ENCODE results near the gene WDR70. TPM values are rescaled to one million over a fixed set of nuclear protein-coding genes. Genes with fewer than 3 reads are reported as not detected.

Gene WDR70
- total and polyA plus RNA-seq, 2 of the 8 experiments (the other 6 are each of a cell fraction or from before 2014, with no cell fraction given): 10.6 to 37.4 TPM

DNA sequence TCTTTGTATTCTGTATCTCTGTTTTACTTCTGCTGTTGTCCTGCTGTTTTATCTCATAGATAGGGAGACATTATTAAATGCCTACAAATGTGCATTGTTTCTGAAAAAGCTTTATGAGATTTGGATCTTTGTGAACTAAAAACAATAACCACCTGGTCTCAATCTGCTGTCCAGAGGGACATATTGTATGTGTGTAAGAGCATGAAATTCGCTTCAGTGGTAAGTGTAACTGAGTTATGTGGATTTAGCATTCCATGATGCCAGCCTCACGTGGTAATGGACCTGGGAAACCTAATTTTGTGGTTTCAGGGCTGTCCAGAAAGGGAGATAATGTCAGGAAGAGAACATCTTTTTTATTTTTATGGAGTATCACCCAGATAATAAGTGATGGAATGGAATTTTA, 341.4 kb downstream of the WDR70 start (continued):
- TF ChIP-seq, protein P1, sequence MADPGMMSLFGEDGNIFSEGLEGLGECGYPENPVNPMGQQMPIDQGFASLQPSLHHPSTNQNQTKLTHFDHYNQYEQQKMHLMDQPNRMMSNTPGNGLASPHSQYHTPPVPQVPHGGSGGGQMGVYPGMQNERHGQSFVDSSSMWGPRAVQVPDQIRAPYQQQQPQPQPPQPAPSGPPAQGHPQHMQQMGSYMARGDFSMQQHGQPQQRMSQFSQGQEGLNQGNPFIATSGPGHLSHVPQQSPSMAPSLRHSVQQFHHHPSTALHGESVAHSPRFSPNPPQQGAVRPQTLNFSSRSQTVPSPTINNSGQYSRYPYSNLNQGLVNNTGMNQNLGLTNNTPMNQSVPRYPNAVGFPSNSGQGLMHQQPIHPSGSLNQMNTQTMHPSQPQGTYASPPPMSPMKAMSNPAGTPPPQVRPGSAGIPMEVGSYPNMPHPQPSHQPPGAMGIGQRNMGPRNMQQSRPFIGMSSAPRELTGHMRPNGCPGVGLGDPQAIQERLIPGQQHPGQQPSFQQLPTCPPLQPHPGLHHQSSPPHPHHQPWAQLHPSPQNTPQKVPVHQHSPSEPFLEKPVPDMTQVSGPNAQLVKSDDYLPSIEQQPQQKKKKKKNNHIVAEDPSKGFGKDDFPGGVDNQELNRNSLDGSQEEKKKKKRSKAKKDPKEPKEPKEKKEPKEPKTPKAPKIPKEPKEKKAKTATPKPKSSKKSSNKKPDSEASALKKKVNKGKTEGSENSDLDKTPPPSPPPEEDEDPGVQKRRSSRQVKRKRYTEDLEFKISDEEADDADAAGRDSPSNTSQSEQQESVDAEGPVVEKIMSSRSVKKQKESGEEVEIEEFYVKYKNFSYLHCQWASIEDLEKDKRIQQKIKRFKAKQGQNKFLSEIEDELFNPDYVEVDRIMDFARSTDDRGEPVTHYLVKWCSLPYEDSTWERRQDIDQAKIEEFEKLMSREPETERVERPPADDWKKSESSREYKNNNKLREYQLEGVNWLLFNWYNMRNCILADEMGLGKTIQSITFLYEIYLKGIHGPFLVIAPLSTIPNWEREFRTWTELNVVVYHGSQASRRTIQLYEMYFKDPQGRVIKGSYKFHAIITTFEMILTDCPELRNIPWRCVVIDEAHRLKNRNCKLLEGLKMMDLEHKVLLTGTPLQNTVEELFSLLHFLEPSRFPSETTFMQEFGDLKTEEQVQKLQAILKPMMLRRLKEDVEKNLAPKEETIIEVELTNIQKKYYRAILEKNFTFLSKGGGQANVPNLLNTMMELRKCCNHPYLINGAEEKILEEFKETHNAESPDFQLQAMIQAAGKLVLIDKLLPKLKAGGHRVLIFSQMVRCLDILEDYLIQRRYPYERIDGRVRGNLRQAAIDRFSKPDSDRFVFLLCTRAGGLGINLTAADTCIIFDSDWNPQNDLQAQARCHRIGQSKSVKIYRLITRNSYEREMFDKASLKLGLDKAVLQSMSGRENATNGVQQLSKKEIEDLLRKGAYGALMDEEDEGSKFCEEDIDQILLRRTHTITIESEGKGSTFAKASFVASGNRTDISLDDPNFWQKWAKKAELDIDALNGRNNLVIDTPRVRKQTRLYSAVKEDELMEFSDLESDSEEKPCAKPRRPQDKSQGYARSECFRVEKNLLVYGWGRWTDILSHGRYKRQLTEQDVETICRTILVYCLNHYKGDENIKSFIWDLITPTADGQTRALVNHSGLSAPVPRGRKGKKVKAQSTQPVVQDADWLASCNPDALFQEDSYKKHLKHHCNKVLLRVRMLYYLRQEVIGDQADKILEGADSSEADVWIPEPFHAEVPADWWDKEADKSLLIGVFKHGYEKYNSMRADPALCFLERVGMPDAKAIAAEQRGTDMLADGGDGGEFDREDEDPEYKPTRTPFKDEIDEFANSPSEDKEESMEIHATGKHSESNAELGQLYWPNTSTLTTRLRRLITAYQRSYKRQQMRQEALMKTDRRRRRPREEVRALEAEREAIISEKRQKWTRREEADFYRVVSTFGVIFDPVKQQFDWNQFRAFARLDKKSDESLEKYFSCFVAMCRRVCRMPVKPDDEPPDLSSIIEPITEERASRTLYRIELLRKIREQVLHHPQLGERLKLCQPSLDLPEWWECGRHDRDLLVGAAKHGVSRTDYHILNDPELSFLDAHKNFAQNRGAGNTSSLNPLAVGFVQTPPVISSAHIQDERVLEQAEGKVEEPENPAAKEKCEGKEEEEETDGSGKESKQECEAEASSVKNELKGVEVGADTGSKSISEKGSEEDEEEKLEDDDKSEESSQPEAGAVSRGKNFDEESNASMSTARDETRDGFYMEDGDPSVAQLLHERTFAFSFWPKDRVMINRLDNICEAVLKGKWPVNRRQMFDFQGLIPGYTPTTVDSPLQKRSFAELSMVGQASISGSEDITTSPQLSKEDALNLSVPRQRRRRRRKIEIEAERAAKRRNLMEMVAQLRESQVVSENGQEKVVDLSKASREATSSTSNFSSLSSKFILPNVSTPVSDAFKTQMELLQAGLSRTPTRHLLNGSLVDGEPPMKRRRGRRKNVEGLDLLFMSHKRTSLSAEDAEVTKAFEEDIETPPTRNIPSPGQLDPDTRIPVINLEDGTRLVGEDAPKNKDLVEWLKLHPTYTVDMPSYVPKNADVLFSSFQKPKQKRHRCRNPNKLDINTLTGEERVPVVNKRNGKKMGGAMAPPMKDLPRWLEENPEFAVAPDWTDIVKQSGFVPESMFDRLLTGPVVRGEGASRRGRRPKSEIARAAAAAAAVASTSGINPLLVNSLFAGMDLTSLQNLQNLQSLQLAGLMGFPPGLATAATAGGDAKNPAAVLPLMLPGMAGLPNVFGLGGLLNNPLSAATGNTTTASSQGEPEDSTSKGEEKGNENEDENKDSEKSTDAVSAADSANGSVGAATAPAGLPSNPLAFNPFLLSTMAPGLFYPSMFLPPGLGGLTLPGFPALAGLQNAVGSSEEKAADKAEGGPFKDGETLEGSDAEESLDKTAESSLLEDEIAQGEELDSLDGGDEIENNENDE (IDR thresholded peaks at IDR 0.05; ENCODE audit: insufficient replicate concordance, low read length): no peak
- no peak for TF ChIP-seq NANOG (IDR thresholded peaks at IDR 0.05; ENCODE audit: insufficient read depth, low read depth, low read length, poor library complexity, severe bottlenecking)
